Measurements from ENCODE around the gene B4GALNT3.
"Not testable (repeated sequence)": the region's sequence is repeated elsewhere in the genome, so short reads cannot be mapped to it uniquely, and the experiment has no call there.

Gene B4GALNT3

GRCh38 chr12:561391-561705 lies 101.6 kb downstream of the B4GALNT3 start:
- no peak for FAIRE-seq

GRCh38 chr12:561908-562593 lies 102.3 kb downstream of the B4GALNT3 start:
- FAIRE-seq: no peak

GRCh38 chr12:562634-563033 lies 102.9 kb downstream of the B4GALNT3 start:
- FAIRE-seq: no peak

- no peak for FAIRE-seq
Observed at GRCh38 chr12:563250-563781, 103.6 kb downstream of the B4GALNT3 start.

GRCh38 chr12:563787-564298 lies 104.1 kb downstream of the B4GALNT3 start:
- no peak for FAIRE-seq

GRCh38 chr12:565161-565560 lies 105.4 kb downstream of the B4GALNT3 start:
- no peak for FAIRE-seq

GRCh38 chr12:565589-566105 lies 105.9 kb downstream of the B4GALNT3 start:
- no peak for FAIRE-seq

GRCh38 chr12:568486-568885 lies 108.7 kb downstream of the B4GALNT3 start:
- FAIRE-seq: no peak

- FAIRE-seq: no peak
Observed at GRCh38 chr12:569091-569676, 109.4 kb downstream of the B4GALNT3 start.

- FAIRE-seq: no peak
Observed at GRCh38 chr12:569803-570434, 110.2 kb downstream of the B4GALNT3 start.

GRCh38 chr12:570435-570920 lies 110.7 kb downstream of the B4GALNT3 start:
- no peak for FAIRE-seq

GRCh38 chr12:570921-571794 lies 111.4 kb downstream of the B4GALNT3 start:
- FAIRE-seq: no peak

GRCh38 chr12:571795-572531 lies 112.2 kb downstream of the B4GALNT3 start:
- no peak for FAIRE-seq

- no peak for FAIRE-seq
Observed at GRCh38 chr12:572532-572899, 112.8 kb downstream of the B4GALNT3 start.

- FAIRE-seq: no peak
Observed at GRCh38 chr12:573232-573631, 113.5 kb downstream of the B4GALNT3 start.

- no peak for FAIRE-seq
Observed at GRCh38 chr12:574475-575128, 114.9 kb downstream of the B4GALNT3 start.

- FAIRE-seq: no peak
Observed at GRCh38 chr12:575129-575502, 115.4 kb downstream of the B4GALNT3 start.

- no peak for FAIRE-seq
Observed at GRCh38 chr12:575948-576614, 116.3 kb downstream of the B4GALNT3 start.

- no peak for FAIRE-seq
Observed at GRCh38 chr12:576615-577110, 116.9 kb downstream of the B4GALNT3 start.

- FAIRE-seq: not testable (repeated sequence)
Observed at GRCh38 chr12:577994-578747, 118.4 kb downstream of the B4GALNT3 start.

Measured in islet of Langerhans (tissue), 1 donor.